ENCODE results near the gene SPATS2. TPM values are rescaled to one million over a fixed set of nuclear protein-coding genes. Genes with fewer than 3 reads are reported as not detected.

SPATS2 gene
- total and polyA plus RNA-seq, 2 donors (not counting 1 experiment from before 2014, with no cell fraction given), result 11.3 to 21.5 TPM

GRCh38 chr12:49346659-49347310 is 20.5 kb upstream of the SPATS2 start, which contains the start of gene DNAJC22:
TSS of gene DNAJC22 (plus strand) at chr12:49346888. CDS start at chr12:49348873, 1,985 bp downstream.
- H3K27me3 ChIP-seq (replicated peaks in 1 of 4; ENCODE audit: control extremely low read depth in 1 of 4, control insufficient read depth in 3 of 4, insufficient read depth in 4 of 4, low read length in 3 of 4), result peaks cover 0 to 87% (median 63%) of the 10 kb centered on the region in 4 experiments
- no peaks in the 10 kb centered on the region for H3K79me2 ChIP-seq (ENCODE audit: control insufficient read depth, insufficient read depth, low read length)
- H3K27me3 Mint-ChIP-seq, result peaks cover 49% of the 10 kb centered on the region
- intact Hi-C loops (cut with micrococcal nuclease), result loop anchor here (1.0 to 10.0 kb wide), 5 partner anchors 9 to 498 kb away; partner anchors contain the start of genes BCDIN3D, C1QL4 and DHH
- peaks cover 0 to 33% (median 0%) of the 10 kb centered on the region in 3 donors for H3K9me3 ChIP-seq (ENCODE audit: control extremely low read depth in 1 of 3, control insufficient read depth in 2 of 3, insufficient read depth in 1 of 3, low read length in 2 of 3)
- H3K4me3 ChIP-seq (ENCODE audit: control extremely low read depth in 1 of 5, extremely low read depth in 1 of 5, insufficient read depth in 1 of 5, low read depth in 2 of 5, low read length in 4 of 5), result peak within 1 kb of the TSS; percentile 11 to 61 (median 39)
- H3K4me3 Mint-ChIP-seq, result peak within 1 kb of the TSS; percentile 90
- peaks cover 24% of the 10 kb centered on the region for H4K20me1 ChIP-seq (ENCODE audit: control insufficient read depth, insufficient read depth, low read length, poor library complexity, severe bottlenecking)
- DNase-seq (peak; percentile 68), ATAC-seq (ENCODE audit: low read depth) (no peak)
- peak within 1 kb of the TSS; percentile 39 for H3K9ac ChIP-seq (ENCODE audit: low read length)
- H3K9me3 Mint-ChIP-seq (ENCODE audit: insufficient read depth), result no peaks in the 10 kb centered on the region
- ChIA-PET CTCF (interaction anchor here (0.6 to 22.4 kb wide), 17 partner anchors 11 to 283 kb away, joined by 3 to 729 read pairs (median 7); partner anchors contain the start of genes C1QL4, KCNH3, PRPH and SPATS2), POLR2A (interaction anchor here (0.6 to 2.0 kb wide), 3 partner anchors 20 to 276 kb away, joined by 5 to 9 read pairs (median 8); partner anchors contain the start of genes SPATS2 and TROAP)
- TF ChIP-seq EZH2 (IDR thresholded peaks at IDR 0.05; ENCODE audit: borderline replicate concordance, insufficient read depth, low read depth, low read length, poor library complexity, severe bottlenecking), result peak; percentile 92
- TF ChIP-seq, protein P1, sequence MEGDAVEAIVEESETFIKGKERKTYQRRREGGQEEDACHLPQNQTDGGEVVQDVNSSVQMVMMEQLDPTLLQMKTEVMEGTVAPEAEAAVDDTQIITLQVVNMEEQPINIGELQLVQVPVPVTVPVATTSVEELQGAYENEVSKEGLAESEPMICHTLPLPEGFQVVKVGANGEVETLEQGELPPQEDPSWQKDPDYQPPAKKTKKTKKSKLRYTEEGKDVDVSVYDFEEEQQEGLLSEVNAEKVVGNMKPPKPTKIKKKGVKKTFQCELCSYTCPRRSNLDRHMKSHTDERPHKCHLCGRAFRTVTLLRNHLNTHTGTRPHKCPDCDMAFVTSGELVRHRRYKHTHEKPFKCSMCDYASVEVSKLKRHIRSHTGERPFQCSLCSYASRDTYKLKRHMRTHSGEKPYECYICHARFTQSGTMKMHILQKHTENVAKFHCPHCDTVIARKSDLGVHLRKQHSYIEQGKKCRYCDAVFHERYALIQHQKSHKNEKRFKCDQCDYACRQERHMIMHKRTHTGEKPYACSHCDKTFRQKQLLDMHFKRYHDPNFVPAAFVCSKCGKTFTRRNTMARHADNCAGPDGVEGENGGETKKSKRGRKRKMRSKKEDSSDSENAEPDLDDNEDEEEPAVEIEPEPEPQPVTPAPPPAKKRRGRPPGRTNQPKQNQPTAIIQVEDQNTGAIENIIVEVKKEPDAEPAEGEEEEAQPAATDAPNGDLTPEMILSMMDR (IDR thresholded peaks at IDR 0.05), result no peak
- H3K36me3 ChIP-seq (replicated peaks in 1 of 2; ENCODE audit: control extremely low read depth in 1 of 2, control insufficient read depth in 1 of 2, extremely low read depth in 1 of 2, insufficient read depth in 2 of 2, low read length in 1 of 2), result no peaks in the 10 kb centered on the region
- H2AFZ ChIP-seq (ENCODE audit: insufficient read depth, low read depth, low read length, poor library complexity, severe bottlenecking), result peak within 1 kb of the TSS; percentile 53
- peaks cover 64 to 67% of the 10 kb centered on the region in 2 donors for H3K4me1 ChIP-seq (ENCODE audit: control insufficient read depth in 2 of 2, insufficient read depth in 2 of 2, low read length in 2 of 2)
- peaks cover 57% of the 10 kb centered on the region for H3K4me1 Mint-ChIP-seq
- H3K27ac Mint-ChIP-seq, result peak within 1 kb of the TSS; percentile 27
- no peak within 1 kb of the TSS for H3K27ac ChIP-seq (ENCODE audit: low read length in 2 of 2)
- peak within 1 kb of the TSS; percentile 80 for H3K4me2 ChIP-seq (replicated peaks; ENCODE audit: low read depth, low read length, poor library complexity, severe bottlenecking)
- WGBS (ENCODE audit: insufficient coverage), result 1% methylated on average over 46 of the region's 47 CpGs
